ENCODE data around the gene STX8.
"Not testable (repeated sequence)": the region's sequence is repeated elsewhere in the genome, so short reads cannot be mapped to it uniquely, and the experiment has no call there.

The STX8 gene

GRCh38 chr17:9343516-9343915 lies 232.1 kb downstream of the STX8 start:
- no peak for DNase-seq (ENCODE audit: low read depth in 3 of 3)

GRCh38 chr17:9342225-9342624 lies 233.4 kb downstream of the STX8 start:
- no peak for DNase-seq (ENCODE audit: low read depth in 3 of 3)

DNA sequence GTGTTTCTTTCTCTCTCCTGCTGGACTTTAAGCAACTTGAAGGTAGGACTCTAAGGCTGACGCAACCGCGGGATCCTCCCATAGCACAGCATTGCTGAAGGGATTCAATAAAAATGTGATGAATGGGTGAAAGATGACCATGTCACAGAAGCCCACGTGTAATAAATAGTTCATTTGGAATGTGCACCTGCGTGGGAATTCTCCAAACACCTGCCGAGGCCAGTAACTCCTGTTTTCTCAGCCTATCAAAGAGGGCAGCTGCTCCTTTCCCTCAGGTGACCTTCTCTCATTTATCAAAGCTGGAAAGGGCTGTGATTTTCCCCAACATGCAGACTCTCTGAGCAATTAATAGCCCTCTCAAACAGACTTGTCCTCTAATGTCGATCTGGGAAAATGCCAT lies 235.7 kb downstream of the STX8 start:
- DNase-seq (ENCODE audit: low read depth in 3 of 3), result no peak

- DNase-seq (ENCODE audit: low read depth in 3 of 3), result not testable (repeated sequence)
These were observed 236.1 kb downstream of the STX8 start for GRCh38 chr17:9339482-9339881.

GRCh38 chr17:9336817-9337216 lies 238.8 kb downstream of the STX8 start:
- no peak for DNase-seq (ENCODE audit: low read depth in 3 of 3)

DNA sequence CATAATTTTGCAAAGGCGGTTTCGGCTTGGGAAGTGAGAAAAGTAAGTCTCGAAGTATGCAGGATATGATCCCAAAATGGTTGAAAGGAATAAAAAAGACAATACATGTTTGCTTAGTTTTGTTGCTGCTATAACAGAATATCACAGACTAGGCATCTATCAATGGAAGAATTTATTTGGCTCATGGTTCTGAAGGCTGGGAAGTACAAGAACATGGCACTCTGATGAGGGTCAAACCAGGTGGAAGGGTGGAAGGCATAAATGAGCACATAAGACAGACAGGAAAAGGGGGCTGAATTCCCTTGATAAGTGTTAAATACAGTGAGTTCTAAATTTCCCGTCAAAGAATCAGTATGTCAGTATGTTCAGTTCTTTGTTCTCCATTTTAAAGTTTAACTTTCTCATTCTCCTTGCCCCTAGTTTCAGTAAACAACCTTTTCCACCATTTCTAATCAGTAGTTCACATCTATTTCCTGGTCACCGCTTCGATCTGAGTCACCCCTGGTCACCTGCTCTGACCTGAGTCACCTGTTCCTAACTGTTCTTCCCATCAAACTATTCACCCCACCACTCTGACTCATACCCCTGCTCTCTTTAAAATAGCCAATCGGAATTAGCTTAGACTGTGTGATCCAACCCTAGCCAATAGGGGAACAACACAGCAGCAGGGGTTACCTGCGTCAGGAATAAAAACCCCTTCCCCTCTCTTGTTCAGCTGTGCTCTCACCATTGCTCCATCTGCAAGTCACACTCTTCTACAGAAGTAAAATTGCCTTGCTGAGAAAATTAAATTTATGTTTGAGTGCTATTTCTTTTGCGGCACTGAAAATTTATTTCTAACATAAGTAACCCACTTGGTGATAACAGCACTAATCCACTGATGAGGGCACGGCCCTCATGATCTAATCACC lies 240.8 kb downstream of the STX8 start:
- DNase-seq (ENCODE audit: low read depth in 3 of 3), result no peak

- no peak for DNase-seq (ENCODE audit: low read depth in 3 of 3)
These were observed 243.5 kb downstream of the STX8 start for GRCh38 chr17:9332132-9332494.

DNA sequence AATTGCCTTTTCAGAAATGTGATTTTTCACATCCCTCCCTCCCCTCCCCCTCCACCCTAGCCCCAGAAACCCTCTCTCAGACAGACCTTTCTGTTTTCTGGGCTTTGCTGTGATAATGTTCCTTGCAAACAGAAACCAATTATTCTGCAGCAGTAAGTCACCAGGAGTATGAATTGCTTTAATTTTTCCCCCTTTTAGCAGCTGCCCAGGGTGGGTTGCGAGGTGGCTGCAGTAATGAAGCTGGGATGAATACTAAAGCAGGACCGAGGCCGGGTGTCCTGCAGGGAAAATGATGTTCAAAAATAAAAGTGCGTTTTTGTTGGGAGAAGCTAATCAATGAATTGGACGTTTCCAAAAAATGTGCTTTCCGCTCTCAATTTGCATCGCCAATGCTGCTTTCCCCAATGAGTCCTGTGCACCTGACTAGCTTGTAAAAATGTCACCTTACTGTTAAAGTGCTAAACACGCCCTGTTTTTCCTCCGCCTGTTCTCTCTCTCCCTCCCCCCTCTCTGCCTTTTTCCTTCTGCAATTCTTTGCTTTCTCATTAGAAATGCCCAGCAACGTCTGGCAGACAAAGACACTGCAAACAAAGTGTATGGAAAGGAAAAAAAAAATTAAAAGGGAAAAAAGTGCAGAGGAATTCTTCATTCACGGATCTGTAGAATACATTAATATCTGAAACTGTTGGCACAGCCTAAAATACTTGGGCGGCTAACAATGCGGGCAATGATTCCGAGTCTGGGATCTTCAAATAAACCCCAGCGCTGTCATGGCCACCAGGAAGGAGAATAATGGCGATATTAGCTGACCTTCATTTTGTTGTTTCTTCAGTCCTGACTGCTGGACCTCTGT lies 244.1 kb downstream of the STX8 start:
- DNase-seq (ENCODE audit: low read depth in 3 of 3), result no peak

DNA sequence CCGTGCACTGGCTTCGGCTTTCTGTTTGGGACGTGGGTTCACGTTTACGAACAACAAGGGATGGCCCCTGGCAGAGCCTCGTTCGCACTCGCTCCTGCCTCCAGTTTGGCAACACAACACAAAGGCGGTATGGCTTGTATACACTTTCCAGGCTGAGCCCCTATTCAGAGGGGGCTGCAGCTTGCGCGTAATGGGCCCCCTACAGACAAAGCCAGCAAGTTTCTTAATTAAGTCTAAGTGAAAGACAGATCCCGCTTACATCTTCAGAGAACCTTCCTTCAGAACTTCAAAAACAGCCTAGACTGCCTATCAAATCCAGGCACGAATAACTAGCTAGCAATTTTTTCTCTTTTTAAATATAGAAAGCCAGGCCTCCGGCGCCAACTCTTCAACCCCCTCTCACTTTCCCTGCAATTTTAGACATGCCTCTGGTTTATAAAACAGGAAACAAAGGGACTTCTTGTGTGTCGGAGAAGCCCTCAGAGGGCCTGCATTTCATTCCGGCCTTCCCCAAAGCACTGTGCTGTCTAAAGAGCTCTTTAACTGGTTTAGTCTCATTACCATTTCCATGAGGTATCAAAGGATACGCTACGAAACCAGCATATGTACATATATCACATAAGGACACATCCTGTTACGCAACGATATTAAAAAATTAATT lies 244.9 kb downstream of the STX8 start:
- DNase-seq (ENCODE audit: low read depth in 3 of 3), result no peak

GRCh38 chr17:9330141-9330540 lies 245.5 kb downstream of the STX8 start:
- DNase-seq (ENCODE audit: low read depth in 3 of 3), result no peak

DNA sequence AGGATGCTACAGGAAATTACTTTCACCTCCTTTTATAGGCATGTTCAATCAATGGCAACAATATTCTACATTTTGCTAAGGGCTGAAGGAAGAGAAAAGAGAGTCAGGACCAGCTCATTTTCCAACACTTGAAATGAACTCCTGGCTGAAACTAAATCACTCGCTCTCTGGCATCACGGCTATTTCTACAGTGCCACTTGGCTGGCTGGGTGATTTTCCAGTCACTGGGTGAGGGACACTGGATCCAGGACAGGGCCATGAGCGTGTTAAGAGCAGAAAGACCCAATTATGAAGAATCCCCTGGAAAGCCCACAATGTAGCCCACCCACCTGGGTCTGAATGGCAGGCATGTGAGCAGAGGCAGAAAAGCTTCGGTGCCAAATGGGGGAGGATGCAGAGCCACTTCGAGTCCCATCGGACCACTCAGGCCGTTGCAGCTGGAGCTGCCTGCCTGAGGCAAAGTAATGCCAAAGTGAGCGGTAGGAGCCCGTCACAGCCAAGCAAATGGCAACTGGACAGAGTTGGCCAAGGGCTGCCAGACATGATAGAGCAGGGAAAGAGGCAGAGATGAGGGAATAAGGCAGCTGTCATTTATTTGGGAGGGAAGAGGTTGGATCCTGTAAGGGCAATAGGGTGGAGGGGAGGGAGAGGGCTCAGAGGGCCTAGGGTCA lies 246.2 kb downstream of the STX8 start:
- DNase-seq (ENCODE audit: low read depth in 3 of 3), result no peak

- no peak for DNase-seq (ENCODE audit: low read depth in 3 of 3)
These were observed 250.8 kb downstream of the STX8 start for GRCh38 chr17:9324864-9325263.

GRCh38 chr17:9322326-9322725 lies 253.3 kb downstream of the STX8 start:
- DNase-seq (ENCODE audit: low read depth in 3 of 3), result no peak

- DNase-seq (ENCODE audit: low read depth in 3 of 3), result no peak
These were observed 253.7 kb downstream of the STX8 start for GRCh38 chr17:9321890-9322289.

DNA sequence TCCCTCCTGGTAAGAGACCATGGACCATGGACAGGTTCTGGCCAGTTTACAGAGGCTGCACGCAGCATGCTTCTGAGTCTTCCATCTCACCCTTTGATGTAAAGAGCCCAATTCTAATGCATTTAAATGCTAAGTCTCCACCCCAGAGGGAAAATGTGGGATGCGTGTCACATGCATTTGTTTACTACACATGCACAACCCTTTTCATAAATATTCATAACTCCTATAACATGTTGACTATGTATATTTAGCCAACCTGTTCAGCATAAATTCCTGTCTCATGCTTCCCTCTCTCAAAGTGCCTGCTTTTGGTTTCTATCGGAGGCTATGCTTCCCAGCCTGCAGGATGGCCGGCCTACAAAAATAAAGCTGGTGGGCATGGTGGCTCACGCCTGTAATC lies 260.3 kb downstream of the STX8 start:
- no peak for DNase-seq (ENCODE audit: low read depth in 3 of 3)

DNA sequence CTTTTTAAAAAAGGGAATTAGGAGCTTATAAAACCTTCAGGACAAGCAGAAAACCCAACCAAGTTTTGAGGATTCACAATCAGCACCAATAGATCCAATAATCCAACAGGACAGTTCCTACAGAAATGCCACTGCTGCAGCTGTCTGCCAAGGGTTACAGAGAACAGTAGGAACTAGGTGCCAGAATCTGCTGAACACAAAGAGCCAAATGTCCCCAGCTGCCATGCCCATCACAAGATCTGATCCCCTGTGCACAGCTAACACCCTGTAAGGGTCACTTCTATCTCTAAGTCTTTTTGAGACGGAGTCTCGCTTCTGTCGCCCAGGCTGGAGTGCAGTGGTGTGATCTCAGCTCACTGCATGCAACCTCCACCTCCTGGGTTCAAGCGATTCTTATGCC lies 262.3 kb downstream of the STX8 start:
- no peak for DNase-seq (ENCODE audit: low read depth in 3 of 3)

GRCh38 chr17:9309216-9309615 lies 266.4 kb downstream of the STX8 start:
- no peak for DNase-seq (ENCODE audit: low read depth in 3 of 3)

DNA sequence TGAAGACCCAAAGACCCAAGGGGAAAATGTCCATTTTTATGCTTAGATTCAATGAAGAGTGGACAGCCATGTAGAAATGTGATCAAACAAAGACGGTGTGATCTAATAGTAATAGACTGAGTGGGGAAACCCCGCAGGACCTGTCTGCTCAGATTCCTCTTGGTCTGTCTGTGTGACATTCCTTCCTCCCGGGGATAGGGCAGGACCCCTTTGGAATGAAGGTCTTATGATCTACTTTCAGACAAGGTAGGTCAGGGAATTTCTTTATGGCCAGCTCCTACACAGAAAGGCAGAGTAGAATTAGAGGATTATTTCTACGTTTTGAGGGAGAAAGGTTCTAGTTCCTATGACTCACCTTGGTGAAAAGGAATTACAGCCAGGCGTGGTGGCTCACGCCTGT lies 267.6 kb downstream of the STX8 start:
- no peak for DNase-seq (ENCODE audit: low read depth in 3 of 3)

GRCh38 chr17:9307313-9307998 lies 268.2 kb downstream of the STX8 start:
- no peak for DNase-seq (ENCODE audit: low read depth in 3 of 3)

GRCh38 chr17:9306086-9306485 lies 269.5 kb downstream of the STX8 start:
- DNase-seq (ENCODE audit: low read depth in 3 of 3), result no peak

DNA sequence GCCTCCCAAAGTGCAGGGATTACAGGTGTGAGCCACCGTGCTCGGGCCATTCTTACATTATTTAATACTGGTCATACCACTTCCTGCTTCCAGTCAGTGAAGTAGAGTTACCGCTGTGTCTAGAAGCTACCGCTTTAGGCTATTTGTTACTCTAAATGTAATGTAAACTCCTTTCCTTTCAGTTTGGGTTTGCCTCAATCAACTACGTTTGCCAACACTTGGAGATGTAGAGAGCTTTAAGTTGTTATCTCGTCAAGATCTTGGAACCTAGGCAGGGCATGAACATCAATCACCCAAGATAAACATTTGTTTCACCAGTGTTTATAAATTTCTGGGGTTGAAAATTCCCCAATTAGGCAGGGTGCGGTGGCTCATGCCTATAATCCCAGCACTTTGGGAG lies 275.9 kb downstream of the STX8 start:
- no peak for DNase-seq (ENCODE audit: low read depth in 3 of 3)
